MCF 10A (cell line): ENCODE data around the gene EFNA3. TPM values are rescaled to one million over a fixed set of nuclear protein-coding genes. Genes with fewer than 3 reads are reported as not detected.

ENCODE experiments used
- BruUV-seq: library from RNA; stranded (reverse); fragments of 400-500 nt; replicated peaks from 2 replicates; lab custom pipeline; 2021; lab: Mats Ljungman, UMichigan
- CTCF ChIA-PET: fragments of 300-600 bp; sonication (Branson Sonifier 250); formaldehyde crosslinking; extraction: SDS; loops from one replicate; lab custom pipeline; 2021; ENCODE audit warnings: antibody characterized with exemption, inconsistent platforms; lab: Yijun Ruan, JAX
- POLR2A ChIA-PET: fragments of 300-600, 350-650 bp; sonication (Branson Sonifier 250); formaldehyde crosslinking; extraction: SDS; loops from one replicate; lab custom pipeline; 2020; ENCODE audit warnings: antibody characterized with exemption, inconsistent platforms; lab: Yijun Ruan, JAX
- DNase-seq: peaks from one replicate; pipeline ENCODE4 v3.0.0-alpha.2; 2018; ENCODE audit not compliant: unreplicated experiment
- H3K27ac Mint-ChIP-seq: one replicate; pipeline ENCODE4 v1.8.0; 2022; ENCODE audit warnings: mild to moderate bottlenecking, low read depth, mixed read lengths; ENCODE audit not compliant: unreplicated experiment
- H3K27me3 Mint-ChIP-seq: one replicate; pipeline ENCODE4 v1.8.0; 2022; ENCODE audit warnings: mixed read lengths; ENCODE audit not compliant: insufficient read depth, unreplicated experiment
- H3K36me3 Mint-ChIP-seq: one replicate; pipeline ENCODE4 v1.8.0; 2022; ENCODE audit warnings: mild to moderate bottlenecking, moderate library complexity, mixed read lengths; ENCODE audit not compliant: insufficient read depth, unreplicated experiment
- H3K4me1 Mint-ChIP-seq: one replicate; pipeline ENCODE4 v1.8.0; 2022; ENCODE audit warnings: mixed read lengths; ENCODE audit not compliant: insufficient read depth, unreplicated experiment
- H3K4me3 Mint-ChIP-seq: one replicate; pipeline ENCODE4 v1.8.0; 2022; ENCODE audit warnings: mild to moderate bottlenecking, moderate library complexity, mixed read lengths; ENCODE audit not compliant: unreplicated experiment
- H3K9me3 Mint-ChIP-seq: one replicate; pipeline ENCODE4 v1.8.0; 2022; ENCODE audit warnings: mixed read lengths; ENCODE audit not compliant: unreplicated experiment
- intact Hi-C: fragments of 100-400 bp; cut with micrococcal nuclease; formaldehyde crosslinking; loops from 2 replicates; pipeline ENCODE4 v1.14.1; 2022
- total RNA-seq: library from RNA; stranded (reverse); gene quantifications from 2 replicates; pipeline ENCODE4 v1.2.3, GENCODE V29; 2022
- TF ChIP-seq, protein P1 (sequence below): fragments of 200-600 bp; IDR thresholded peaks from one replicate; pipeline ENCODE4 v1.8.0; 2022; ENCODE audit warnings: antibody characterized with exemption, mild to moderate bottlenecking; ENCODE audit not compliant: unreplicated experiment

EFNA3 gene
- total RNA-seq, 1 experiment from 2014 or later = 1.7 TPM

GRCh38 chr1:155126556-155127104 is 48.0 kb downstream of the EFNA3 start:
- TF ChIP-seq, protein P1, sequence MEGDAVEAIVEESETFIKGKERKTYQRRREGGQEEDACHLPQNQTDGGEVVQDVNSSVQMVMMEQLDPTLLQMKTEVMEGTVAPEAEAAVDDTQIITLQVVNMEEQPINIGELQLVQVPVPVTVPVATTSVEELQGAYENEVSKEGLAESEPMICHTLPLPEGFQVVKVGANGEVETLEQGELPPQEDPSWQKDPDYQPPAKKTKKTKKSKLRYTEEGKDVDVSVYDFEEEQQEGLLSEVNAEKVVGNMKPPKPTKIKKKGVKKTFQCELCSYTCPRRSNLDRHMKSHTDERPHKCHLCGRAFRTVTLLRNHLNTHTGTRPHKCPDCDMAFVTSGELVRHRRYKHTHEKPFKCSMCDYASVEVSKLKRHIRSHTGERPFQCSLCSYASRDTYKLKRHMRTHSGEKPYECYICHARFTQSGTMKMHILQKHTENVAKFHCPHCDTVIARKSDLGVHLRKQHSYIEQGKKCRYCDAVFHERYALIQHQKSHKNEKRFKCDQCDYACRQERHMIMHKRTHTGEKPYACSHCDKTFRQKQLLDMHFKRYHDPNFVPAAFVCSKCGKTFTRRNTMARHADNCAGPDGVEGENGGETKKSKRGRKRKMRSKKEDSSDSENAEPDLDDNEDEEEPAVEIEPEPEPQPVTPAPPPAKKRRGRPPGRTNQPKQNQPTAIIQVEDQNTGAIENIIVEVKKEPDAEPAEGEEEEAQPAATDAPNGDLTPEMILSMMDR = no peak
- H3K4me1 Mint-ChIP-seq = peaks cover 56% of the 10 kb centered on the region
- H3K4me3 Mint-ChIP-seq = peak overlapping the region; percentile 100
- H3K9me3 Mint-ChIP-seq = no peaks in the 10 kb centered on the region
- peaks cover 43% of the 10 kb centered on the region for H3K36me3 Mint-ChIP-seq
- BruUV-seq = TSS peak; percentile 15
- DNase-seq = peak; percentile 75
- H3K27ac Mint-ChIP-seq = peak overlapping the region; percentile 90
- intact Hi-C loops = loop anchor here (1.0 kb wide), 1 partner anchor 41 kb away; no protein-coding TSS in a partner anchor
- POLR2A ChIA-PET = interaction anchor here (0.6 to 11.9 kb wide), 17 partner anchors 10 to 1149 kb away, joined by 3 to 238 read pairs (median 6); partner anchors contain the start of genes ADAM15, DPM3, JTB and KRTCAP2
- CTCF ChIA-PET = interaction anchor here (0.6 to 6.7 kb wide), 10 partner anchors 8 to 73 kb away, joined by 3 to 58 read pairs (median 8); partner anchors contain the start of genes KRTCAP2 and SLC50A1
- no peaks in the 10 kb centered on the region for H3K27me3 Mint-ChIP-seq

DNA sequence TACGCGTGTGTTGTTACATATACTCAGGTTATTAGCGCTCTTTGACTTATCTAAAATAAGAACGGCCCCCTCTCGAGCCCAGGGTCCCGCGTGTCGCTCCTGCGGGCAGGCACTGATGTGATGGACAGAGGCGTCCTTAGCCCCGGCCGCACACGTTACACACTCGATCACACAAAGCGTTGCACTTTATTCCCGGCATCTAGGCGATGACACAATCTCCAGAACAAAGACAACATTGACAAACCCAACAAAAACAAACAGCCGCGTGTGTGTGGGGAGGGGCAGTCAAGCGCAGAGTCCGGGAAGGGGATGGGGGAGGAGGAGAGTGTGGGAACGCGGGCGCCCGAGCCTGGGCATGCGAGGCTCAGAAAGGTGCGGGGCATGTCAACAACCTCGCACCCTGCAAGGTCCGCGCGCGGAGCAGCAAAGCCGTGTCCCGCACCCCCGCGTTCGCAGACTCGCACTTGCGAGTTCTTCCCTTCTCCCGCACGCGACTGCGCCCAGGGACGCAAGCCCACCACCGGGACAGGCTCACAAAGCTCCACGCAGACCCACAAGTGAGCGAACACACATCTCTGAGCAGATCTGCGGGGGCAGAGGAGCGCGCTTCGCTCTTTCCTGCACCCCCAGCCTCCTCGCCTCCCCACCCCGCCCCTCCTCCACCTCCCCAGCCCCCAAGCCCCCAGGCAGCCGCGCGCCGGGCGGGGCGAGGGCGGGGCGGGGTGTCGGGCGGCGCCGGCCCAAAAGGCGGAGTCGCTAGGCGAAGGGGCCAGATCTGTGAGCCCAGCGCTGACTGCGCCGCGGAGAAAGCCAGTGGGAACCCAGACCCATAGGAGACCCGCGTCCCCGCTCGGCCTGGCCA is 48.7 kb downstream of the EFNA3 start, which contains the start of gene EFNA1:
Gene EFNA1, plus strand, starts transcription at position 772 of the 862 bp plus-strand sequence. CDS start 102 bp downstream, outside the sequence.
- peak within 1 kb of the TSS; percentile 90 for H3K27ac Mint-ChIP-seq

GRCh38 chr1:155127967-155128754 is 49.5 kb downstream of the EFNA3 start:
- Mint-ChIP-seq H3K36me3 (peaks cover 58% of the 10 kb centered on the region), H3K4me3 (peak overlapping the region; percentile 100), H3K9me3 (no peaks in the 10 kb centered on the region), H3K27ac (peak overlapping the region; percentile 90), H3K4me1 (peaks cover 63% of the 10 kb centered on the region), H3K27me3 (no peaks in the 10 kb centered on the region)
- ChIA-PET CTCF (interaction anchor here (0.6 to 14.0 kb wide), 15 partner anchors 9 to 535 kb away, joined by 3 to 161 read pairs (median 3); partner anchors contain the start of genes DPM3, FLAD1 and KRTCAP2), POLR2A (interaction anchor here (0.7 to 11.9 kb wide), 30 partner anchors 9 to 720 kb away, joined by 3 to 238 read pairs (median 5); partner anchors contain the start of genes ADAM15, CKS1B, DPM3 and FLAD1)
- TF ChIP-seq, protein P1 = no peak
- peak; percentile 53 for DNase-seq
- intact Hi-C loops = loop anchor here (1.0 kb wide), 1 partner anchor 39 kb away; no protein-coding TSS in a partner anchor
- BruUV-seq = TSS peak; percentile 68

More for the DNA sequence above, 48.7 kb downstream of the EFNA3 start, which contains the start of gene EFNA1:
- peaks cover 60% of the 10 kb centered on the region for H3K4me1 Mint-ChIP-seq
- H3K36me3 Mint-ChIP-seq = peaks cover 50% of the 10 kb centered on the region
- peak; percentile 99 for DNase-seq
- BruUV-seq = no TSS peak
- TF ChIP-seq, protein P1 = no peak
- intact Hi-C loops = loop anchor here (1.0 kb wide), 1 partner anchor 40 kb away; no protein-coding TSS in a partner anchor
- no peaks in the 10 kb centered on the region for H3K27me3 Mint-ChIP-seq
- ChIA-PET CTCF (interaction anchor here (0.6 to 14.0 kb wide), 10 partner anchors 10 to 305 kb away, joined by 3 to 161 read pairs (median 28); partner anchors contain the start of gene KRTCAP2), POLR2A (interaction anchor here (0.7 to 11.9 kb wide), 14 partner anchors 10 to 190 kb away, joined by 3 to 238 read pairs (median 7); partner anchors contain the start of genes CKS1B, DPM3, KRTCAP2 and PMVK)
- peak within 1 kb of the TSS; percentile 100 for H3K4me3 Mint-ChIP-seq
- no peaks in the 10 kb centered on the region for H3K9me3 Mint-ChIP-seq
